Hepatocyte (in vitro differentiated cells): ENCODE results near the gene ATP13A2.

Experiments used
- EZH2 ChIP-seq: fragments of 200-600 bp; sonication (generic); IDR thresholded peaks from 2 replicates; pipeline ENCODE4 v1.6.1; 2016; ENCODE audit warnings: antibody characterized with exemption, mild to moderate bottlenecking, borderline replicate concordance
- EZH2phosphoT487 ChIP-seq: fragments of 200-600 bp; sonication (generic); IDR thresholded peaks from one replicate; pipeline ENCODE4 v1.6.1; 2018; ENCODE audit warnings: antibody characterized with exemption, mild to moderate bottlenecking, low read depth, moderate library complexity; ENCODE audit not compliant: unreplicated experiment, severe bottlenecking
- TF ChIP-seq, protein P1 (sequence below): fragments of 200-600 bp; sonication (generic); IDR thresholded peaks from 2 replicates; pipeline ENCODE4 v1.5.1; 2016; ENCODE audit warnings: antibody characterized with exemption, mild to moderate bottlenecking; ENCODE audit not compliant: poor library complexity

GRCh38 chr1:16957731-16958130 lies 54.0 kb downstream of the ATP13A2 start:
- TF ChIP-seq, protein P1, sequence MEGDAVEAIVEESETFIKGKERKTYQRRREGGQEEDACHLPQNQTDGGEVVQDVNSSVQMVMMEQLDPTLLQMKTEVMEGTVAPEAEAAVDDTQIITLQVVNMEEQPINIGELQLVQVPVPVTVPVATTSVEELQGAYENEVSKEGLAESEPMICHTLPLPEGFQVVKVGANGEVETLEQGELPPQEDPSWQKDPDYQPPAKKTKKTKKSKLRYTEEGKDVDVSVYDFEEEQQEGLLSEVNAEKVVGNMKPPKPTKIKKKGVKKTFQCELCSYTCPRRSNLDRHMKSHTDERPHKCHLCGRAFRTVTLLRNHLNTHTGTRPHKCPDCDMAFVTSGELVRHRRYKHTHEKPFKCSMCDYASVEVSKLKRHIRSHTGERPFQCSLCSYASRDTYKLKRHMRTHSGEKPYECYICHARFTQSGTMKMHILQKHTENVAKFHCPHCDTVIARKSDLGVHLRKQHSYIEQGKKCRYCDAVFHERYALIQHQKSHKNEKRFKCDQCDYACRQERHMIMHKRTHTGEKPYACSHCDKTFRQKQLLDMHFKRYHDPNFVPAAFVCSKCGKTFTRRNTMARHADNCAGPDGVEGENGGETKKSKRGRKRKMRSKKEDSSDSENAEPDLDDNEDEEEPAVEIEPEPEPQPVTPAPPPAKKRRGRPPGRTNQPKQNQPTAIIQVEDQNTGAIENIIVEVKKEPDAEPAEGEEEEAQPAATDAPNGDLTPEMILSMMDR: no peak
- TF ChIP-seq EZH2: no peak
- no peak for TF ChIP-seq EZH2phosphoT487
